Measurements from ENCODE around the gene TMEM54.

DNA sequence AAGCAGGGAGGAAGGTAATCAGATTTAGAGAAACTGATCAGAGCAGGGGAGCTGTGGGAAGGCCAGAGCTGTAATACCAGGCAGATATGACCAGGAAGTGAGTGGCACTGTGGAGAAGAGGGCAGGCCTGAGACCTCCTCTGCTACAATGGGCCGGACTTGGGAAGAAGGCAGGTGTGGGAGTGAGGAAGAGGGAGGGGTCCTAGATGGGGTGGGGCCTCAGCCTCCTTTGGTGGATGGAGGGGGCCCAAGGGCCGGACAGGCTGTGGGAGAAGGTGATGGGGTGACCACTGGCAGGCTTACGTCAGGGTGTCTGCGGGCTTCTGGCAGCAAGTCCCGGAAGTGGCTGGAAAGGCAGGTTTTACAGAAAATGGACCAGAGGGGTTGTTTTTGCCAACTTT lies 19.9 kb downstream of the TMEM54 start:
- TF ChIP-seq, protein P1, sequence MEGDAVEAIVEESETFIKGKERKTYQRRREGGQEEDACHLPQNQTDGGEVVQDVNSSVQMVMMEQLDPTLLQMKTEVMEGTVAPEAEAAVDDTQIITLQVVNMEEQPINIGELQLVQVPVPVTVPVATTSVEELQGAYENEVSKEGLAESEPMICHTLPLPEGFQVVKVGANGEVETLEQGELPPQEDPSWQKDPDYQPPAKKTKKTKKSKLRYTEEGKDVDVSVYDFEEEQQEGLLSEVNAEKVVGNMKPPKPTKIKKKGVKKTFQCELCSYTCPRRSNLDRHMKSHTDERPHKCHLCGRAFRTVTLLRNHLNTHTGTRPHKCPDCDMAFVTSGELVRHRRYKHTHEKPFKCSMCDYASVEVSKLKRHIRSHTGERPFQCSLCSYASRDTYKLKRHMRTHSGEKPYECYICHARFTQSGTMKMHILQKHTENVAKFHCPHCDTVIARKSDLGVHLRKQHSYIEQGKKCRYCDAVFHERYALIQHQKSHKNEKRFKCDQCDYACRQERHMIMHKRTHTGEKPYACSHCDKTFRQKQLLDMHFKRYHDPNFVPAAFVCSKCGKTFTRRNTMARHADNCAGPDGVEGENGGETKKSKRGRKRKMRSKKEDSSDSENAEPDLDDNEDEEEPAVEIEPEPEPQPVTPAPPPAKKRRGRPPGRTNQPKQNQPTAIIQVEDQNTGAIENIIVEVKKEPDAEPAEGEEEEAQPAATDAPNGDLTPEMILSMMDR (IDR thresholded peaks at IDR 0.05): no peak
- no peak for TF ChIP-seq EP300 (IDR thresholded peaks at IDR 0.05)
